ENCODE data around the gene FAR2.

FAR2 gene

GRCh38 chr12:29204521-29204920, 55.4 kb downstream of the FAR2 start:
- DNase-seq (ENCODE audit: low read depth in 2 of 2), result no peak

GRCh38 chr12:29207120-29207519, 58.0 kb downstream of the FAR2 start:
- no peak for DNase-seq (ENCODE audit: low read depth in 2 of 2)

GRCh38 chr12:29208060-29208459, 59.0 kb downstream of the FAR2 start:
- DNase-seq (ENCODE audit: low read depth in 2 of 2), result no peak

GRCh38 chr12:29208936-29209701, 60.0 kb downstream of the FAR2 start:
- DNase-seq (ENCODE audit: low read depth in 2 of 2), result no peak

- DNase-seq (ENCODE audit: low read depth in 2 of 2), result no peak
Measured at GRCh38 chr12:29211696-29212095, 62.6 kb downstream of the FAR2 start.

GRCh38 chr12:29212682-29213403, 63.8 kb downstream of the FAR2 start:
- no peak for DNase-seq (ENCODE audit: low read depth in 2 of 2)

- DNase-seq (ENCODE audit: low read depth in 2 of 2), result no peak
Measured at GRCh38 chr12:29216266-29216665, 67.2 kb downstream of the FAR2 start.

GRCh38 chr12:29216797-29217575, 67.9 kb downstream of the FAR2 start:
- DNase-seq (ENCODE audit: low read depth in 2 of 2), result no peak

GRCh38 chr12:29220632-29221336, 71.7 kb downstream of the FAR2 start:
- no peak for DNase-seq (ENCODE audit: low read depth in 2 of 2)

GRCh38 chr12:29222200-29222599, 73.1 kb downstream of the FAR2 start:
- no peak for DNase-seq (ENCODE audit: low read depth in 2 of 2)

GRCh38 chr12:29223426-29223825, 74.3 kb downstream of the FAR2 start:
- no peak for DNase-seq (ENCODE audit: low read depth in 2 of 2)

GRCh38 chr12:29223956-29224543, 75.0 kb downstream of the FAR2 start:
- DNase-seq (ENCODE audit: low read depth in 2 of 2), result no peak

- DNase-seq (ENCODE audit: low read depth in 2 of 2), result no peak
Measured at GRCh38 chr12:29224572-29224971, 75.5 kb downstream of the FAR2 start.

- no peak for DNase-seq (ENCODE audit: low read depth in 2 of 2)
Measured at GRCh38 chr12:29225834-29226233, 76.8 kb downstream of the FAR2 start.

GRCh38 chr12:29226616-29227015, 77.5 kb downstream of the FAR2 start:
- DNase-seq (ENCODE audit: low read depth in 2 of 2), result no peak

GRCh38 chr12:29228474-29229157, 79.5 kb downstream of the FAR2 start:
- no peak for DNase-seq (ENCODE audit: low read depth in 2 of 2)

GRCh38 chr12:29229158-29229505, 80.1 kb downstream of the FAR2 start:
- DNase-seq (ENCODE audit: low read depth in 2 of 2), result no peak

GRCh38 chr12:29229937-29230336, 80.9 kb downstream of the FAR2 start:
- no peak for DNase-seq (ENCODE audit: low read depth in 2 of 2)

- DNase-seq (ENCODE audit: low read depth in 2 of 2), result no peak
Measured at GRCh38 chr12:29230800-29231560, 81.9 kb downstream of the FAR2 start.

GRCh38 chr12:29232086-29232485, 83.0 kb downstream of the FAR2 start:
- DNase-seq (ENCODE audit: low read depth in 2 of 2), result no peak

Data from stimulated activated CD4-positive, alpha-beta T cell treated with anti-CD3 and anti-CD28 coated beads, Interleukin-4, amount 100 ng/mL, for 48 hours (primary cell).